ENCODE measurements around the gene APLP1.

DNA sequence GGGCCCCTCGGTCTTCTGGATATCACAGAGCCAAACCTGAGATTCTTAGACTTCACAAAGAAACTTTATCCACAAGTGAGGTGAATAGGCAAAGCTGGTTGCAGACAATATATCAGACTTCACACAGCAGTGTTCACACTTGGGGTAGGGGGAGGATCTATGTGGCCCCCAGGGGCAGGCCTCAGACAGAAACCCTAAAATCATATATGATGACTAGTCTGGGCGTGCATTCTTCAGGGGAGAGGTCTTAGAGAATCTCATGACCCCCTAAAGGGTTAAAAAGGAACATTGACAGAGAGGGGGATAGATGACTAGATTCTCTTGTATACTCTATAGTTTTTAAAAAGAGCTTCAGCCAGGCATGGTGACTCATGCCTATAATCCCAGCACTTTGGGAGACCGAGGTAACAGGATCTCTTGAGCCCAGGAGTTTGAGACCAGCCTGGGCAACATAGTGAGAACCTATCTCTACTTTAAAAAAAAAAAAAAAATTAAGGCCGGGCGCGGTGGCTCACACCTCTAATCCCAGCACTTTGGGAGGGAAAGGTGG is 36.9 kb downstream of the APLP1 start:
- TF ChIP-seq, protein P1, sequence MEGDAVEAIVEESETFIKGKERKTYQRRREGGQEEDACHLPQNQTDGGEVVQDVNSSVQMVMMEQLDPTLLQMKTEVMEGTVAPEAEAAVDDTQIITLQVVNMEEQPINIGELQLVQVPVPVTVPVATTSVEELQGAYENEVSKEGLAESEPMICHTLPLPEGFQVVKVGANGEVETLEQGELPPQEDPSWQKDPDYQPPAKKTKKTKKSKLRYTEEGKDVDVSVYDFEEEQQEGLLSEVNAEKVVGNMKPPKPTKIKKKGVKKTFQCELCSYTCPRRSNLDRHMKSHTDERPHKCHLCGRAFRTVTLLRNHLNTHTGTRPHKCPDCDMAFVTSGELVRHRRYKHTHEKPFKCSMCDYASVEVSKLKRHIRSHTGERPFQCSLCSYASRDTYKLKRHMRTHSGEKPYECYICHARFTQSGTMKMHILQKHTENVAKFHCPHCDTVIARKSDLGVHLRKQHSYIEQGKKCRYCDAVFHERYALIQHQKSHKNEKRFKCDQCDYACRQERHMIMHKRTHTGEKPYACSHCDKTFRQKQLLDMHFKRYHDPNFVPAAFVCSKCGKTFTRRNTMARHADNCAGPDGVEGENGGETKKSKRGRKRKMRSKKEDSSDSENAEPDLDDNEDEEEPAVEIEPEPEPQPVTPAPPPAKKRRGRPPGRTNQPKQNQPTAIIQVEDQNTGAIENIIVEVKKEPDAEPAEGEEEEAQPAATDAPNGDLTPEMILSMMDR (IDR thresholded peaks at IDR 0.05) = no peak
- TF ChIP-seq POLR2A (IDR thresholded peaks at IDR 0.05) = no peak

Measured in esophagus squamous epithelium (tissue), 4 donors.